ENCODE data around the gene LAMA3.
"Not testable (repeated sequence)": the region's sequence is repeated elsewhere in the genome, so short reads cannot be mapped to it uniquely, and the experiment has no call there.

Gene LAMA3

GRCh38 chr18:23738575-23738974 lies 49.3 kb downstream of the LAMA3 start:
- Mint-ChIP-seq H3K27ac (no peak overlapping the region), H3K9me3 (no peaks in the 10 kb centered on the region), H3K4me3 (no peak overlapping the region), H3K36me3 (ENCODE audit: low read depth) (no peaks in the 10 kb centered on the region), H3K27me3 (ENCODE audit: low read depth, poor library complexity) (peaks cover 3% of the 10 kb centered on the region), H3K4me1 (peaks cover 8% of the 10 kb centered on the region)
- DNase-seq = no peak
- no peak for TF ChIP-seq CTCF (IDR thresholded peaks at IDR 0.05)

- no peaks in the 10 kb centered on the region for H3K36me3 Mint-ChIP-seq (ENCODE audit: low read depth)
- H3K4me3 Mint-ChIP-seq = no peak overlapping the region
- DNase-seq = no peak
- H3K9me3 Mint-ChIP-seq = no peaks in the 10 kb centered on the region
- H3K27ac Mint-ChIP-seq = no peak overlapping the region
- TF ChIP-seq CTCF (IDR thresholded peaks at IDR 0.05) = no peak
- peaks cover 3% of the 10 kb centered on the region for H3K27me3 Mint-ChIP-seq (ENCODE audit: low read depth, poor library complexity)
- peaks cover 15% of the 10 kb centered on the region for H3K4me1 Mint-ChIP-seq
These were observed 51.0 kb downstream of the LAMA3 start for GRCh38 chr18:23740105-23740830.

- not testable (repeated sequence) for H3K4me3 Mint-ChIP-seq; H3K36me3 Mint-ChIP-seq (ENCODE audit: low read depth); H3K9me3 Mint-ChIP-seq; H3K27ac Mint-ChIP-seq; DNase-seq; H3K27me3 Mint-ChIP-seq (ENCODE audit: low read depth, poor library complexity)
- H3K4me1 Mint-ChIP-seq = peaks cover 15% of the 10 kb centered on the region
These were observed 52.7 kb downstream of the LAMA3 start for GRCh38 chr18:23741967-23742366.

- Mint-ChIP-seq H3K9me3 (no peaks in the 10 kb centered on the region), H3K4me3 (no peak overlapping the region), H3K27ac (no peak overlapping the region), H3K36me3 (ENCODE audit: low read depth) (no peaks in the 10 kb centered on the region), H3K27me3 (ENCODE audit: low read depth, poor library complexity) (no peaks in the 10 kb centered on the region), H3K4me1 (peaks cover 7% of the 10 kb centered on the region)
- TF ChIP-seq CTCF (IDR thresholded peaks at IDR 0.05) = no peak
- DNase-seq = no peak
These were observed 54.6 kb downstream of the LAMA3 start for GRCh38 chr18:23743733-23744333.

GRCh38 chr18:23745366-23745765 lies 56.1 kb downstream of the LAMA3 start:
- Mint-ChIP-seq H3K9me3 (peaks cover 7% of the 10 kb centered on the region), H3K27me3 (ENCODE audit: low read depth, poor library complexity) (no peaks in the 10 kb centered on the region), H3K36me3 (ENCODE audit: low read depth) (no peaks in the 10 kb centered on the region), H3K4me1 (peaks cover 7% of the 10 kb centered on the region), H3K4me3 (no peak overlapping the region), H3K27ac (no peak overlapping the region)
- DNase-seq = no peak
- no peak for TF ChIP-seq CTCF (IDR thresholded peaks at IDR 0.05)

GRCh38 chr18:23746851-23747250 lies 57.6 kb downstream of the LAMA3 start:
- Mint-ChIP-seq H3K9me3 (peaks cover 7% of the 10 kb centered on the region), H3K36me3 (ENCODE audit: low read depth) (no peaks in the 10 kb centered on the region), H3K4me3 (no peak overlapping the region), H3K27ac (no peak overlapping the region), H3K27me3 (ENCODE audit: low read depth, poor library complexity) (no peaks in the 10 kb centered on the region), H3K4me1 (peaks cover 7% of the 10 kb centered on the region)
- no peak for DNase-seq
- TF ChIP-seq CTCF (IDR thresholded peaks at IDR 0.05) = no peak
